IPS DF 6.9 (cell line): Measurements from ENCODE around the gene MOAP1.
"Not testable (repeated sequence)": the region's sequence is repeated elsewhere in the genome, so short reads cannot be mapped to it uniquely, and the experiment has no call there.

ENCODE experiments used
- DNase-seq: peaks from one replicate; pipeline ENCODE4 v3.0.0-alpha.2; 2013; ENCODE audit warnings: low read depth, low spot score
- H3K27ac ChIP-seq: one replicate; pipeline ENCODE4 v1.5.1; 2013; ENCODE audit warnings: low read length, control low read depth
- H3K27me3 ChIP-seq: 2 replicates; pipeline ENCODE4 v1.6.1; 2013; ENCODE audit warnings: mild to moderate bottlenecking, low read length; ENCODE audit not compliant: control insufficient read depth, insufficient read depth
- H3K36me3 ChIP-seq: 2 replicates; pipeline ENCODE4 v1.6.1; 2013; ENCODE audit warnings: low read length; ENCODE audit not compliant: control insufficient read depth, insufficient read depth
- H3K4me1 ChIP-seq: 2 replicates; pipeline ENCODE4 v1.6.1; 2013; ENCODE audit warnings: low read length; ENCODE audit not compliant: control insufficient read depth, insufficient read depth
- H3K4me3 ChIP-seq: 2 replicates; pipeline ENCODE4 v1.5.1; 2013; ENCODE audit warnings: mild to moderate bottlenecking, low read length
- H3K9me3 ChIP-seq: 2 replicates; pipeline ENCODE4 v1.6.1; 2013; ENCODE audit warnings: low read length, inconsistent platforms; ENCODE audit not compliant: control insufficient read depth, insufficient read depth
- WGBS: extraction: QIAGEN DNeasy Blood & Tissue Kit; methylation state at CpG from one replicate; pipeline ENCODE4 v1.1.7; 2013; ENCODE audit warnings: mixed read lengths, missing lambda C conversion rate; ENCODE audit not compliant: insufficient read length, insufficient coverage; 5-methylcytosine and 5-hydroxymethylcytosine counted together

Gene MOAP1

GRCh38 chr14:93161411-93161940, 23.2 kb downstream of the MOAP1 start:
- WGBS: no CpG with 5 or more reads among the region's 4 CpGs
- Histone ChIP-seq H3K27ac (no peak overlapping the region), H3K9me3 (no peaks in the 10 kb centered on the region), H3K36me3 (no peaks in the 10 kb centered on the region), H3K27me3 (no peaks in the 10 kb centered on the region), H3K4me1 (0 out of 2 replicates have a peak, but pooled peaks cover 3% of the 10 kb centered on the region), H3K4me3 (no peak overlapping the region)
- DNase-seq: no peak

GRCh38 chr14:93160353-93160801, 24.3 kb downstream of the MOAP1 start:
- Histone ChIP-seq H3K4me3 (no peak overlapping the region), H3K9me3 (no peaks in the 10 kb centered on the region), H3K27ac (no peak overlapping the region), H3K27me3 (no peaks in the 10 kb centered on the region), H3K4me1 (0 out of 2 replicates have a peak, but pooled peaks cover 3% of the 10 kb centered on the region), H3K36me3 (no peaks in the 10 kb centered on the region)
- DNase-seq: no peak
- WGBS: no CpG with 5 or more reads among the region's 4 CpGs

DNA sequence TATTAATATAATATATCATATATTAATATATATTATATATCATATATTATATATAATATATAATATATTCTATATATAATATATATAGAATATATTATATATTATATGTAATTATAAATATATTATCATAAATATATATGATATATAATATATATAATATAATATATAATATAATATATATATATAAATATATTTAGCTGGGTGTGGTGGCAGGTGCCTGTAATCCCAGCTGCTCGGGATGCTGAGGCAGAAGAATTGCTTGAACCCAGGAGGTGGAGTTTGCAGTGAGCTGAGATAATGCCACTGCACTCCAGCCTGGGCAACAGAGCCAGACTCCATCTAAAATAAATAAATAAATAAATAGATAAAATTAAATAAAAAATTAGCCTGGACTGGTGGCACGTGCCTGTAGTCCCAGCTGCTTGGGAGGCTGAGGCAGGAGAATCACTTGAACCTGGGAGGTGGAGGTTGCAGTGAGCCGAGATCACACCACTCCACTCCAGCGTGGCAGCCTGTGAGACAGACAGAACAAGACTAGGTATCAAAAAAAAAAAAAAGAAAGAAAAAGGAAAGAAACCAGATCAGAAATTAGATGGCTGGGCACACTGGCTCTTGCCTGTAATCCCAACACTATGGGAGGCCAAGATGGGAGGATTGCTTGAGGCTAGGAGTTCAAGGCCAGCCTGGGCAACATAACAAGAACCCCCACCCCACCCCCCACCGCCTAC, 24.9 kb downstream of the MOAP1 start:
- not testable (repeated sequence) for H3K27me3 ChIP-seq, H3K9me3 ChIP-seq, H3K27ac ChIP-seq, H3K4me1 ChIP-seq, H3K36me3 ChIP-seq, DNase-seq, H3K4me3 ChIP-seq
- no CpG with 5 or more reads among the region's 5 CpGs for WGBS

- not testable (repeated sequence) for H3K27me3 ChIP-seq, H3K27ac ChIP-seq, H3K9me3 ChIP-seq, DNase-seq, H3K4me1 ChIP-seq, H3K36me3 ChIP-seq, H3K4me3 ChIP-seq
- WGBS: no CpG with 5 or more reads among the region's 7 CpGs
Observed at GRCh38 chr14:93158349-93158748, 26.3 kb downstream of the MOAP1 start.

GRCh38 chr14:93156693-93157369, 27.9 kb downstream of the MOAP1 start:
- no CpG with 5 or more reads among the region's 8 CpGs for WGBS
- Histone ChIP-seq H3K27ac (no peak overlapping the region), H3K4me3 (no peak overlapping the region), H3K9me3 (no peaks in the 10 kb centered on the region), H3K4me1 (0 out of 2 replicates have a peak, but pooled peaks cover 3% of the 10 kb centered on the region), H3K27me3 (no peaks in the 10 kb centered on the region), H3K36me3 (no peaks in the 10 kb centered on the region)
- DNase-seq: no peak

GRCh38 chr14:93155667-93156066, 29.0 kb downstream of the MOAP1 start:
- Histone ChIP-seq H3K27ac (no peak overlapping the region), H3K4me3 (no peak overlapping the region), H3K9me3 (no peaks in the 10 kb centered on the region), H3K36me3 (no peaks in the 10 kb centered on the region), H3K27me3 (no peaks in the 10 kb centered on the region), H3K4me1 (0 out of 2 replicates have a peak, but pooled peaks cover 3% of the 10 kb centered on the region)
- no peak for DNase-seq
- no CpG with 5 or more reads among the region's 2 CpGs for WGBS

GRCh38 chr14:93153121-93153520, 31.6 kb downstream of the MOAP1 start:
- Histone ChIP-seq H3K4me3 (no peak overlapping the region), H3K27ac (no peak overlapping the region), H3K27me3 (no peaks in the 10 kb centered on the region), H3K4me1 (no peaks in the 10 kb centered on the region), H3K36me3 (no peaks in the 10 kb centered on the region), H3K9me3 (no peaks in the 10 kb centered on the region)
- no peak for DNase-seq
- no CpG with 5 or more reads among the region's 7 CpGs for WGBS

DNA sequence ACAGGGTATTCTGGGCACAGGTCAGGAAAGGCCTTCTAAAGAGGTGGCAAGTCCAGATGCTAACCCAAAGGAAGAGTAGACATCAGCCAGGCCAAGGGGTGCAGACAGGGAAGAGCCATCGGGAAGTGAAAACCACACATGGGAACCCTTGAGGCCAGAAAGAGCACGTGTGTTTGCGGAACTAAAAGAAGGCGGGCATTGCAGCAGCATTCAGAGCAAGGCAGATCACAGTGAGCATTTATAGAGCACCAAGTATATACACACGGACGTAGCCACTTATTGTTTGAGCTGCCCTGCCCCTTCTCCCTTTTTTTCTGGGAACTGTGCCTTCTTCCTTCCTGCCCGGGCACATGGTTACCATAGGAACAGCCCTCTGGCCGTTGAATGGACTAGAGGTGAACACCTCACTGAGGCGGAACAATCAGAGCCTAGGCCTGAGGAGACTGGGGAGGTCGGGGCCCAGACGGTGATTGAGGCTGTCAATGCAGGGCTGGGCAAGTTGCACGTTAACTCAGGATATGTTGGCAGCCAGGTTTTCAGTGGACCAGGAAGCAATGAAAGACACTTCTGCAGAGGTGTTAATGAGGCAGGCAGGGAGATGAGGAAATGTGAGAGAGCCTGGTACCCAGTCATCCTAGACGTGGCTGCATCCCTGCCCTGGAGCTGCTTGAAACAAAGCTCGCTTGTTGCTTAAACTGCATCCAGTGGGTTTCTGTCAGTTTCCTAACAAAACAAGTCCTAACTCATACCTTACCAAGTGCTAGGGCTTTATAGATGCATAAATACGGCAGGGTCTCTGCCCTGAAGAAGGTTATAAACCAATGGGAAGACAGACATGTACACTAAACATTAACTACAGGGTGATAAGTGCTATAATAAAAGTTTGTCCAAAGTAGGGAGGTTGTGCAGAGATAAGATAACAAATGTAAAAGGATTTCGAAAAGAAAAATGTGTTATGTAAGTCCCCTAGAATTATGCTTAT, 34.2 kb downstream of the MOAP1 start:
- H3K4me1 ChIP-seq: no peaks in the 10 kb centered on the region
- H3K36me3 ChIP-seq: no peaks in the 10 kb centered on the region
- H3K27ac ChIP-seq: no peak overlapping the region
- H3K27me3 ChIP-seq: no peaks in the 10 kb centered on the region
- DNase-seq: no peak
- H3K9me3 ChIP-seq: no peaks in the 10 kb centered on the region
- no peak overlapping the region for H3K4me3 ChIP-seq
- WGBS: no CpG with 5 or more reads among the region's 16 CpGs

- no peak for DNase-seq
- Histone ChIP-seq H3K4me3 (no peak overlapping the region), H3K27ac (no peak overlapping the region), H3K36me3 (no peaks in the 10 kb centered on the region), H3K27me3 (no peaks in the 10 kb centered on the region), H3K9me3 (no peaks in the 10 kb centered on the region), H3K4me1 (no peaks in the 10 kb centered on the region)
- no CpG with 5 or more reads among the region's 8 CpGs for WGBS
Observed at GRCh38 chr14:93148979-93149378, 35.7 kb downstream of the MOAP1 start.

- H3K4me1 ChIP-seq: no peaks in the 10 kb centered on the region
- no peaks in the 10 kb centered on the region for H3K9me3 ChIP-seq
- DNase-seq: no peak
- H3K27me3 ChIP-seq: no peaks in the 10 kb centered on the region
- WGBS: no CpG with 5 or more reads among the region's 9 CpGs
- H3K27ac ChIP-seq: no peak overlapping the region
- no peaks in the 10 kb centered on the region for H3K36me3 ChIP-seq
- H3K4me3 ChIP-seq: no peak overlapping the region
Observed at GRCh38 chr14:93146119-93146518, 38.6 kb downstream of the MOAP1 start.
